IMR-90 (cell line): Measurements from ENCODE around the gene TAF7L. TPM values are rescaled to one million over a fixed set of nuclear protein-coding genes. Genes with fewer than 3 reads are reported as not detected.

ENCODE experiments used
- ATAC-seq: fragments of 200-7000 bp; cut with Tn5 transposase; 2 replicates; pipeline ENCODE4 v1.9.1; 2020; ENCODE audit warnings: low read depth, mild to moderate bottlenecking, moderate library complexity
- BruUV-seq: library from RNA; stranded (reverse); fragments of 400-500 nt; replicated peaks from 2 replicates; lab custom pipeline; 2021; lab: Mats Ljungman, UMichigan
- CTCF ChIA-PET: fragments of 300-600 bp; formaldehyde crosslinking; extraction: SDS; loops from one replicate; lab custom pipeline; 2021; ENCODE audit warnings: antibody characterized with exemption; lab: Yijun Ruan, JAX
- POLR2A ChIA-PET: fragments of 300-600 bp; sonication (Branson Sonifier 250); formaldehyde crosslinking; loops from one replicate; lab custom pipeline; 2022; ENCODE audit warnings: antibody characterized with exemption; ENCODE audit not compliant: unreplicated experiment; lab: Charles Lee
- DNase-seq: peaks from one replicate; pipeline ENCODE4 v3.0.0; 2013
- H2AFZ ChIP-seq: replicated peaks from 2 replicates; pipeline ENCODE3; 2013; ENCODE audit warnings: low read length, mild to moderate bottlenecking; ENCODE audit not compliant: poor library complexity
- H2AK5ac ChIP-seq: 2 replicates; pipeline ENCODE4 v1.6.1; 2013; ENCODE audit warnings: low read depth, low read length, inconsistent platforms
- H2AK9ac ChIP-seq: replicated peaks from 2 replicates; pipeline ENCODE3; 2013; ENCODE audit warnings: mild to moderate bottlenecking, low read depth, low read length, moderate library complexity; ENCODE audit not compliant: poor library complexity
- H2BK120ac ChIP-seq: 2 replicates; pipeline ENCODE4 v1.6.1; 2013; ENCODE audit warnings: low read depth, low read length, inconsistent platforms
- H2BK15ac ChIP-seq: 3 replicates; pipeline ENCODE4 v1.6.1; 2013; ENCODE audit warnings: low read depth, low read length, inconsistent platforms
- H2BK20ac ChIP-seq: 2 replicates; pipeline ENCODE4 v1.6.1; 2013; ENCODE audit warnings: low read depth, mild to moderate bottlenecking, inconsistent platforms, low read length, moderate library complexity
- H2BK5ac ChIP-seq: 2 replicates; pipeline ENCODE4 v1.6.1; 2013; ENCODE audit warnings: mild to moderate bottlenecking, low read depth, low read length, inconsistent platforms; ENCODE audit not compliant: poor library complexity, severe bottlenecking
- H3K14ac ChIP-seq: replicated peaks from 2 replicates; pipeline ENCODE4 v1.6.1; 2013; ENCODE audit warnings: low read depth, low read length, inconsistent platforms
- H3K18ac ChIP-seq: 2 replicates; pipeline ENCODE4 v1.6.1; 2013; ENCODE audit warnings: low read depth, low read length, control low read depth
- H3K23ac ChIP-seq: 2 replicates; pipeline ENCODE4 v1.6.1; 2013; ENCODE audit warnings: low read depth, low read length, inconsistent platforms
- H3K27ac ChIP-seq: 2 replicates; pipeline ENCODE4 v1.5.1; 2013; ENCODE audit warnings: mild to moderate bottlenecking, control low read depth, low read length; ENCODE audit not compliant: insufficient read depth
- H3K27me3 ChIP-seq: 2 replicates; pipeline ENCODE4 v1.6.1; 2013; ENCODE audit warnings: low read length; ENCODE audit not compliant: control insufficient read depth, insufficient read depth
- H3K36me3 ChIP-seq: 2 replicates; pipeline ENCODE4 v1.6.1; 2013; ENCODE audit warnings: low read length, mixed read lengths; ENCODE audit not compliant: control insufficient read depth, insufficient read depth
- H3K4ac ChIP-seq: 2 replicates; pipeline ENCODE4 v1.6.1; 2013; ENCODE audit warnings: low read depth, low read length, inconsistent platforms
- H3K4me1 ChIP-seq: 2 replicates; pipeline ENCODE4 v1.6.1; 2013; ENCODE audit warnings: low read length, mixed read lengths; ENCODE audit not compliant: control insufficient read depth, insufficient read depth
- H3K4me2 ChIP-seq: 2 replicates; pipeline ENCODE4 v1.6.1; 2013; ENCODE audit warnings: low read depth, mild to moderate bottlenecking, control low read depth, low read length, moderate library complexity
- H3K4me3 ChIP-seq: 2 replicates; pipeline ENCODE4 v1.5.1; 2013; ENCODE audit warnings: low read depth, mild to moderate bottlenecking, control low read depth, low read length, moderate library complexity; ENCODE audit not compliant: insufficient read depth
- H3K56ac ChIP-seq: 2 replicates; pipeline ENCODE4 v1.6.1; 2013; ENCODE audit warnings: low read length, inconsistent platforms; ENCODE audit not compliant: insufficient read depth; ENCODE audit errors: extremely low read depth
- H3K79me1 ChIP-seq, 2 experiments: 2 replicates each; pipeline ENCODE4 v1.6.1; 2013; ENCODE audit warnings: low read length in 2 of 2, inconsistent platforms in 1 of 2, low read depth in 1 of 2
- H3K9ac ChIP-seq: 2 replicates; pipeline ENCODE4 v1.6.1; 2013; ENCODE audit warnings: low read depth, low read length, control low read depth
- H3K9me1 ChIP-seq: 2 replicates; pipeline ENCODE4 v1.6.1; 2013; ENCODE audit warnings: low read length, inconsistent platforms; ENCODE audit not compliant: insufficient read depth
- H3K9me3 ChIP-seq: 2 replicates; pipeline ENCODE4 v1.6.1; 2013; ENCODE audit warnings: low read length; ENCODE audit not compliant: control insufficient read depth, insufficient read depth
- H4K20me1 ChIP-seq: 2 replicates; pipeline ENCODE4 v1.6.1; 2013; ENCODE audit warnings: low read length, inconsistent platforms; ENCODE audit not compliant: insufficient read depth
- H4K5ac ChIP-seq: 2 replicates; pipeline ENCODE4 v1.6.1; 2013; ENCODE audit warnings: mild to moderate bottlenecking, low read depth, low read length, control low read depth
- H4K8ac ChIP-seq, 2 experiments: 2 replicates each; pipeline ENCODE4 v1.6.1; 2013; ENCODE audit warnings: low read depth in 2 of 2, low read length in 2 of 2, control low read depth in 1 of 2, inconsistent platforms in 1 of 2
- H4K91ac ChIP-seq: 2 replicates; pipeline ENCODE4 v1.6.1; 2013; ENCODE audit warnings: low read depth, low read length, inconsistent platforms; ENCODE audit not compliant: insufficient read depth
- CEBPB ChIP-seq: IDR thresholded peaks from 2 replicates; pipeline ENCODE4 v1.6.1; 2012; ENCODE audit warnings: low read depth, low read length, improper control_type of control experiment
- FOS ChIP-seq: fragments of 150-350 bp; IDR thresholded peaks from 2 replicates; pipeline ENCODE4 v1.6.1; 2016; ENCODE audit warnings: low read depth, low read length
- MXI1 ChIP-seq: IDR thresholded peaks from 2 replicates; pipeline ENCODE4 v1.6.1; 2012; ENCODE audit warnings: low read depth, mild to moderate bottlenecking, low read length, moderate library complexity, borderline replicate concordance
- WGBS, 2 experiments: methylation state at CpG; one replicate each; pipeline versions ENCODE4 v1.1.5 to v1.1.7; 2013; ENCODE audit warnings: missing lambda C conversion rate in 2 of 2; ENCODE audit not compliant: insufficient read length in 1 of 2; ENCODE audit errors: extremely low coverage in 2 of 2; 5-methylcytosine and 5-hydroxymethylcytosine counted together
- dilution Hi-C: fragments of 300-500 bp; cut with HindIII; formaldehyde crosslinking; loops from one replicate; pipeline ENCODE4 v1.14.3; 2018; ENCODE audit warnings: low sequenced_read_pairs; ENCODE audit not compliant: unreplicated experiment
- in situ Hi-C: fragments of 300-500 bp; cut with MboI; formaldehyde crosslinking; loops from 3 replicates; pipeline ENCODE4 v1.14.3; 2019; ENCODE audit warnings: low sequenced_read_pairs, inconsistent platforms, mixed read lengths
- intact Hi-C: fragments of 100-400 bp; cut with micrococcal nuclease; formaldehyde crosslinking; loops from 2 replicates; pipeline ENCODE4 v1.10.0; 2022
- polyA plus RNA-seq, 3 experiments: library from polyadenylated mRNA; depleted of rRNA; stranded (reverse); fragments of >200 nt; gene quantifications; 2 replicates each; pipeline ENCODE4 v1.2.3, GENCODE V29; 2012; ENCODE audit warnings: low replicate concordance in 1 of 3
- total RNA-seq: library from RNA; depleted of rRNA; stranded (reverse); fragments of >200 nt; gene quantifications from 2 replicates; pipeline ENCODE4 v1.2.3, GENCODE V29; 2012

Gene TAF7L
- total and polyA plus RNA-seq, 2 of the 4 experiments (the other 2 are of a cell fraction) = 0.18 to 0.22 TPM

DNA sequence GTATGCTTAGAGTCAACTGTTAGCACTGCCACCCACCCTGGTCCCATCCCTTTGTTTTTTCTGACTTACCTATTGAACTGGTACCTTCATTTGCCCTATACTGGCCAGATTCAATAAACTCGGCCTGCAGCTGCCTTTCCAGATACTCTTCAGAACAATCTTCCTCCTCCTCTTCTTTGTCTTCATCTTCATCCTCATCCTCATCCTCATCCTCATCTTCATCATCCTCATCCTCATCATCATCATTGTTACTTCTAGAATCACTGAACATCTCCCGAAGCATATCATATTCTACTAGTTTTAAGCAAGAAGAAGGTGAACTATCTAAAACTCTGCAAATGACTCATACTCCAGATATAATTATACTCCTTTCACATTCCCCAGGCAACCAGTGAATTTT lies 14.9 kb downstream of the TAF7L start:
- no peak overlapping the region for H2AFZ ChIP-seq
- TF ChIP-seq FOS (no peak), MXI1 (no peak), CEBPB (no peak)
- no peaks in the 10 kb centered on the region for H3K9me3 ChIP-seq
- no peak overlapping the region for H2BK120ac ChIP-seq
- H3K4ac ChIP-seq = no peak overlapping the region
- H3K36me3 ChIP-seq = no peaks in the 10 kb centered on the region
- dilution Hi-C loops = no loop called here
- CTCF ChIA-PET = no interaction called here
- no peak overlapping the region for H3K4me3 ChIP-seq
- 70% methylated on average over 1 of the region's 2 CpGs; no CpG with 5 or more reads in 1 of the 2 experiments for WGBS, 2 experiments
- H3K56ac ChIP-seq = no peak overlapping the region
- no peak overlapping the region for H3K9ac ChIP-seq
- no TSS peak for BruUV-seq
- intact Hi-C loops = no loop called here
- no peak overlapping the region for H3K18ac ChIP-seq
- H4K5ac ChIP-seq = no peak overlapping the region
- no peaks in the 10 kb centered on the region for H4K20me1 ChIP-seq
- H2BK20ac ChIP-seq = no peak overlapping the region
- H4K8ac ChIP-seq = no peak overlapping the region
- no peaks in the 10 kb centered on the region for H3K79me1 ChIP-seq
- in situ Hi-C loops = no loop called here
- no peak overlapping the region for H2BK5ac ChIP-seq
- H3K9me1 ChIP-seq = no peaks in the 10 kb centered on the region
- no peak overlapping the region for H3K27ac ChIP-seq
- no peaks in the 10 kb centered on the region for H3K4me1 ChIP-seq
- POLR2A ChIA-PET = no interaction called here
- H2BK15ac ChIP-seq = no peak overlapping the region
- H4K91ac ChIP-seq = no peak overlapping the region
- H2AK5ac ChIP-seq = no peak overlapping the region
- H3K4me2 ChIP-seq = no peak overlapping the region
- ATAC-seq (no peak), DNase-seq (no peak)
- H3K23ac ChIP-seq = no peak overlapping the region
- no peak overlapping the region for H3K14ac ChIP-seq
- H3K27me3 ChIP-seq = peaks cover 2% of the 10 kb centered on the region; the same call in 1 of the 2 replicates
- H2AK9ac ChIP-seq = no peak overlapping the region
